Measurements from ENCODE around the gene ADAMTSL1.

ADAMTSL1 gene

GRCh38 chr9:18520416-18521047 lies 46.6 kb downstream of the ADAMTSL1 start:
- H3K9me3 ChIP-seq (ENCODE audit: severe bottlenecking), result no peaks in the 10 kb centered on the region
- H3K36me3 ChIP-seq, result no peaks in the 10 kb centered on the region
- DNase-seq, result no peak
- no peak for TF ChIP-seq CTCF (IDR thresholded peaks at IDR 0.05; ENCODE audit: low read depth, low read length)
- no peak overlapping the region for H3K4me3 ChIP-seq (ENCODE audit: low read depth, low read length)
- H3K27ac ChIP-seq, result no peak overlapping the region
- H3K27me3 ChIP-seq (ENCODE audit: insufficient read depth, low read depth, severe bottlenecking), result no peaks in the 10 kb centered on the region

GRCh38 chr9:18526685-18527084 lies 52.7 kb downstream of the ADAMTSL1 start:
- Histone ChIP-seq H3K36me3 (no peaks in the 10 kb centered on the region), H3K27me3 (ENCODE audit: insufficient read depth, low read depth, severe bottlenecking) (no peaks in the 10 kb centered on the region), H3K9me3 (ENCODE audit: severe bottlenecking) (no peaks in the 10 kb centered on the region), H3K27ac (no peak overlapping the region), H3K4me3 (ENCODE audit: low read depth, low read length) (no peak overlapping the region)
- TF ChIP-seq CTCF (IDR thresholded peaks at IDR 0.05; ENCODE audit: low read depth, low read length), result no peak
- peak; percentile 64 for DNase-seq

GRCh38 chr9:18531136-18532065 lies 57.4 kb downstream of the ADAMTSL1 start:
- H3K27ac ChIP-seq, result no peak overlapping the region
- TF ChIP-seq CTCF (IDR thresholded peaks at IDR 0.05; ENCODE audit: low read depth, low read length), result no peak
- DNase-seq, result no peak
- no peaks in the 10 kb centered on the region for H3K27me3 ChIP-seq (ENCODE audit: insufficient read depth, low read depth, severe bottlenecking)
- no peak overlapping the region for H3K4me3 ChIP-seq (ENCODE audit: low read depth, low read length)
- H3K9me3 ChIP-seq (ENCODE audit: severe bottlenecking), result peaks cover 10% of the 10 kb centered on the region
- H3K36me3 ChIP-seq, result no peaks in the 10 kb centered on the region

DNA sequence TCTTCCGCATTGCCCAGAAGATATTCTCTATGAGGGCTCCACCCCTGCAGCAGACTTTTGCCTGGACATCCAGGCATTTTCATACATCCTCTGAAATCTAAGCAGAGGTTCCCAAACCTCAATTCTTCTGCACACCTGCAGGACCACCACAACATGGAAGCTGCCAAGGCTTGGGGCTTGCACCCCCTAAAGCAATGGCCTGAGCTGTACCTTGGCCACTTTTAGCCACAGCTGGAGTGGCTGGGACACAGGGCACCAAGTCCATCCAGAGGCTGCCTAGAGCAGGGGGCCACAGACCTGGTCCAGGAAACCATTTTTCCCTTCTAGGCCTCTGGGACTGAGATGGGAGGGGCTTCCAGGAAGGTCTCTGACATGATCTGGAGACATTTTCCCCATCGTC lies 60.7 kb downstream of the ADAMTSL1 start:
- no peak overlapping the region for H3K4me3 ChIP-seq (ENCODE audit: low read depth, low read length)
- no peaks in the 10 kb centered on the region for H3K27me3 ChIP-seq (ENCODE audit: insufficient read depth, low read depth, severe bottlenecking)
- no peak overlapping the region for H3K27ac ChIP-seq
- TF ChIP-seq CTCF (IDR thresholded peaks at IDR 0.05; ENCODE audit: low read depth, low read length), result no peak
- H3K9me3 ChIP-seq (ENCODE audit: severe bottlenecking), result peaks cover 10% of the 10 kb centered on the region
- no peak for DNase-seq
- no peaks in the 10 kb centered on the region for H3K36me3 ChIP-seq

DNA sequence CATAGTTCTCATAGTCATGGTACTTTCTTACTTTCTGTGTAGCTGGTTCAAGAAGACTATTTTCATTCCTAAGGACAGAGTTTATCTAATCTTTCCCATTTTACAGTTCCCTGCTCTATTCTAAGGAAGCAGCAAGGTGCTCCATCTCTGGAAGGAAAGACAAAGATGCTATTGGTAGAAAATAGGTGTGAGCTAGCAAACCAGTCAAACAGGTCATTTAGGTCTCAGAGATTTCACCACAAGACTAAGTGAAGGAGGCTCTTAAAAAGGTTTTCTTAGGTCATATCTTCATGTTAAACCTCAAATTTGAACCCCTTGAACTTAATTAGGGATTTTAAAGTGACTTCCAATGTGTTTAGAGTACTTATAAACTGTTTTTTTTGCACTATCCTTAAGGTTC lies 62.6 kb downstream of the ADAMTSL1 start:
- DNase-seq, result no peak
- no peak overlapping the region for H3K27ac ChIP-seq
- peaks cover 10% of the 10 kb centered on the region for H3K9me3 ChIP-seq (ENCODE audit: severe bottlenecking)
- no peak overlapping the region for H3K4me3 ChIP-seq (ENCODE audit: low read depth, low read length)
- no peaks in the 10 kb centered on the region for H3K36me3 ChIP-seq
- no peak for TF ChIP-seq CTCF (IDR thresholded peaks at IDR 0.05; ENCODE audit: low read depth, low read length)
- H3K27me3 ChIP-seq (ENCODE audit: insufficient read depth, low read depth, severe bottlenecking), result no peaks in the 10 kb centered on the region
